HEK293 (cell line): ENCODE results near the gene NXN.

Experiments used
- CTCF ChIP-seq: fragments of 450-650 bp; formaldehyde crosslinking; IDR thresholded peaks from 2 replicates; pipeline ENCODE4 v1.5.1; 2016; ENCODE audit warnings: missing biosample characterization, missing genetic modification characterization
- YY1 ChIP-seq: fragments of 450-650 bp; formaldehyde crosslinking; IDR thresholded peaks from 2 replicates; pipeline ENCODE4 v1.5.1; 2018; ENCODE audit warnings: missing biosample characterization, missing genetic modification characterization
- ZBTB26 ChIP-seq: fragments of 450-650 bp; formaldehyde crosslinking; optimal IDR thresholded peaks from 2 replicates; pipeline ENCODE3; 2016; ENCODE audit warnings: missing biosample characterization, mild to moderate bottlenecking, missing genetic modification characterization

- no peak for TF ChIP-seq ZBTB26 (tag by site-specific recombination)
- no peak for TF ChIP-seq YY1 (tag by site-specific recombination)
- TF ChIP-seq CTCF (tag by site-specific recombination), result no peak
These were observed 28.0 kb downstream of the NXN start for GRCh38 chr17:951325-952132.
